ENCODE measurements around the gene FAM3A. TPM values are rescaled to one million over a fixed set of nuclear protein-coding genes. Genes with fewer than 3 reads are reported as not detected.
A peak's percentile ranks its signal among the peaks of the same experiment; 100 is the strongest.

The FAM3A gene
- total and polyA plus RNA-seq, 9 of the 15 experiments (the other 6 are each of a cell fraction or from before 2014, with no cell fraction given): 0.75 to 70.6 (median 27.0) TPM

DNA sequence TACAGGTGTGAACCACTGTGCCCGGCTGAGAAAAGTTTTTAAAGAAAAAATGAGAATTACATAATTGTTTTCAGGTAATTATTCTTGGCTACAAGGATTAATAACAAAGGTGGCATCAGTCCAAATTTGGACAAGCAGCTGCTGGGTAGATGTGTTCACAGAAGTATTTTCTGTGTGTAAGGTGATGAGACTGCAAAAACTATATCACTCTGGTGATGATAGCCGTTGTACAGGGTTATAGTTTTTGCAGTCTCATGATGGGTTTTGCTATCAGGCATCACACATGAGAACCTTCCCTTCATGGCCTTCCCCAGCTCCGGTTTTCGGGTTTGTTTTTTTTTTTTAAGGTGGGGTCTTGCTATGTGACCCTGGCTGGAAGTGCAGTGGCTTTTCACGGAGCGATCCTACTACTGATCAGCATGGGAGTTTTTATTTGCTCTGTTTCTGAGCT is 20.5 kb downstream of the FAM3A start (continued):
- TF ChIP-seq SAP30 (IDR thresholded peaks at IDR 0.05; ENCODE audit: borderline replicate concordance, insufficient read depth, low read depth, low read length, poor library complexity, severe bottlenecking) (no peak), PRPF4 (IDR thresholded peaks at IDR 0.05; ENCODE audit: insufficient read depth, low read depth, low read length, poor library complexity, severe bottlenecking) (no peak), EZH2 (IDR thresholded peaks at IDR 0.05; ENCODE audit: borderline replicate concordance, low read depth, low read length) (no peak), DLX4 (CRISPR knock-in tag; IDR thresholded peaks at IDR 0.05) (no peak), ZNF184 (CRISPR knock-in tag; IDR thresholded peaks at IDR 0.05) (no peak), ZNF239 (CRISPR knock-in tag; IDR thresholded peaks at IDR 0.05) (no peak), ELF2 (CRISPR knock-in tag; IDR thresholded peaks at IDR 0.05) (no peak), HNRNPK (IDR thresholded peaks at IDR 0.05; ENCODE audit: low read depth, low read length, poor library complexity, severe bottlenecking) (no peak), ZNF780A (CRISPR knock-in tag; IDR thresholded peaks at IDR 0.05) (no peak), BRCA1 (IDR thresholded peaks at IDR 0.05) (no peak), BRCA1 (CRISPR knock-in tag; IDR thresholded peaks at IDR 0.05) (no peak), TAL1 (IDR thresholded peaks at IDR 0.05) (peak; percentile 80), RB1 (IDR thresholded peaks at IDR 0.05; ENCODE audit: low read depth) (no peak), MECOM (CRISPR knock-in tag; IDR thresholded peaks at IDR 0.05) (0 out of 2 replicates have a peak, but pooled peaks have one; percentile 10), SRSF1 (IDR thresholded peaks at IDR 0.05; ENCODE audit: low read depth, low read length) (no peak), ZFP30 (CRISPR knock-in tag; IDR thresholded peaks at IDR 0.05; ENCODE audit: borderline replicate concordance) (no peak), ETV1 (tag; conservative IDR thresholded peaks at IDR 0.05; ENCODE audit: low read depth) (no peak), MAFF (IDR thresholded peaks at IDR 0.05; ENCODE audit: low read length) (peak; percentile 93), ZNF76 (CRISPR knock-in tag; IDR thresholded peaks at IDR 0.05; ENCODE audit: borderline replicate concordance) (no peak), ZNF217 (CRISPR knock-in tag; IDR thresholded peaks at IDR 0.05) (no peak), POLR2AphosphoS2 (IDR thresholded peaks at IDR 0.05; ENCODE audit: low read length) (no peak), ARNT (IDR thresholded peaks at IDR 0.05) (no peak), NCOA2 (IDR thresholded peaks at IDR 0.05; ENCODE audit: partially characterized antibody in 2 of 2) (no peak), KDM4B (IDR thresholded peaks at IDR 0.05; ENCODE audit: borderline replicate concordance in 2 of 2, low read depth in 1 of 2) (no peak), ZNF253 (CRISPR knock-in tag; conservative IDR thresholded peaks at IDR 0.05) (no peak), DACH1 (IDR thresholded peaks at IDR 0.05; ENCODE audit: partially characterized antibody) (peak; percentile 66), FOXJ2 (tag; IDR thresholded peaks at IDR 0.05) (no peak), EGR1 (conservative IDR thresholded peaks at IDR 0.05) (no peak), BCL6 (CRISPR knock-in tag; IDR thresholded peaks at IDR 0.05) (no peak), KLF10 (CRISPR knock-in tag; IDR thresholded peaks at IDR 0.05) (no peak)
- TF ChIP-seq, protein P1, sequence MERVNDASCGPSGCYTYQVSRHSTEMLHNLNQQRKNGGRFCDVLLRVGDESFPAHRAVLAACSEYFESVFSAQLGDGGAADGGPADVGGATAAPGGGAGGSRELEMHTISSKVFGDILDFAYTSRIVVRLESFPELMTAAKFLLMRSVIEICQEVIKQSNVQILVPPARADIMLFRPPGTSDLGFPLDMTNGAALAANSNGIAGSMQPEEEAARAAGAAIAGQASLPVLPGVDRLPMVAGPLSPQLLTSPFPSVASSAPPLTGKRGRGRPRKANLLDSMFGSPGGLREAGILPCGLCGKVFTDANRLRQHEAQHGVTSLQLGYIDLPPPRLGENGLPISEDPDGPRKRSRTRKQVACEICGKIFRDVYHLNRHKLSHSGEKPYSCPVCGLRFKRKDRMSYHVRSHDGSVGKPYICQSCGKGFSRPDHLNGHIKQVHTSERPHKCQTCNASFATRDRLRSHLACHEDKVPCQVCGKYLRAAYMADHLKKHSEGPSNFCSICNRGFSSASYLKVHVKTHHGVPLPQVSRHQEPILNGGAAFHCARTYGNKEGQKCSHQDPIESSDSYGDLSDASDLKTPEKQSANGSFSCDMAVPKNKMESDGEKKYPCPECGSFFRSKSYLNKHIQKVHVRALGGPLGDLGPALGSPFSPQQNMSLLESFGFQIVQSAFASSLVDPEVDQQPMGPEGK (CRISPR knock-in tag; IDR thresholded peaks at IDR 0.05; ENCODE audit: borderline replicate concordance): no peak
